ENCODE measurements around the gene GOLGA6L24.
"Not testable (repeated sequence)": the region's sequence is repeated elsewhere in the genome, so short reads cannot be mapped to it uniquely, and the experiment has no call there.

The GOLGA6L24 gene, protein sequence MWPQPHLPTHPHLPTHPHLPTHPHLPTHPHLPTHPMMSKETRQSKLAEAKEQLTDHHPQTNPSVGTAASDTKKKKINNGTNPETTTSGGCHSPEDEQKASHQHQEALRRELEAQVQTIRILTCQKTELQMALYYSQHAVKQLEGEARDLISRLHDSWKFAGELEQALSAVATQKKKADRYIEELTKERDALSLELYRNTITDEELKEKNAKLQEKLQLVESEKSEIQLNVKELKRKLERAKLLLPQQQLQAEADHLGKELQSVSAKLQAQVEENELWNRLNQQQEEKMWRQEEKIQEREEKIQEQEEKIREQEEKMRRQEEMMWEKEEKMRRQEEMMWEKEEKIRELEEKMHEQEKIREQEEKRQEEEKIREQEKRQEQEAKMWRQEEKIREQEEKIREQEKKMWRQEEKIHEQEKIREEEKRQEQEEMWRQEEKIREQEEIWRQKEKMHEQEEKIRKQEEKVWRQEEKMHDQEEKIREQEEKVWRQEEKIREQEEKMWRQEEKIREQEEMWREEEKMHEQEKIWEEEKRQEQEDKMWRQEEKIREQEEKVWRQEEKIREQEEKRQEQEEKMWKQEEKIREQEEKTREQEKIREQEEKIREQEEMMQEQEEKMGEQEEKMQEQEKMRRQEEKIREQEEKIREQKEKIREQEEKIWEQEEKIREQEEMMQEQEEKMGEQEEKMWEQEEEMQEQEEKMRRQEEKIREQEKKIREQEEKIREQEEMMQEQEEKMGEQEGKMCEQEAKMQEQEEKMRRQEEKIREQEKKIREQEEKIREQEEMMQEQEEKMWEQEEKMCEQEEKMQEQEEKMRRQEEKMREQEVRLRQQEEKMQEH

DNA sequence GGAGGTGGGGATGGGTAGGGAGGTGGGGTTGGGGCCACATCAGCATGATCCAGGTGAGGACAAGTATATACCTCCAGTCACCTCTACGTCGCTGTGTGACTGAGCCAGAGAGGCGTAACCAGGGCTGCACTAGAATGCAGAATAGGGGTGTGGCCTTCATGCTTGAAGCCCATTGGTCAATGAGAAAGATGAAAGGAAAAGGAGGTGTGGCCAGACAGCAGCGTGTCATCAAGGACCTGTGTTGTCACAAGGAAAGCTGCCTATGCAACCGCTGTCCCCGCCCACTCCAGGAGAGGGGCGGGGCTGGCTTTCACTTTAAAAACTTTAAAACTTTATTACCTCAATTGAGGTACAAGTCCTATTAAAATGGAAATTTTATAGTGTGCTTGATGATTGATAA, at the start of gene GOLGA6L24:
Gene GOLGA6L24, minus strand, starts transcription at position 101 of the 400 bp plus-strand sequence. Its CDS starts 61 bp downstream, at position 40.
- not testable (repeated sequence) for DNase-seq (ENCODE audit: low read depth)

DNA sequence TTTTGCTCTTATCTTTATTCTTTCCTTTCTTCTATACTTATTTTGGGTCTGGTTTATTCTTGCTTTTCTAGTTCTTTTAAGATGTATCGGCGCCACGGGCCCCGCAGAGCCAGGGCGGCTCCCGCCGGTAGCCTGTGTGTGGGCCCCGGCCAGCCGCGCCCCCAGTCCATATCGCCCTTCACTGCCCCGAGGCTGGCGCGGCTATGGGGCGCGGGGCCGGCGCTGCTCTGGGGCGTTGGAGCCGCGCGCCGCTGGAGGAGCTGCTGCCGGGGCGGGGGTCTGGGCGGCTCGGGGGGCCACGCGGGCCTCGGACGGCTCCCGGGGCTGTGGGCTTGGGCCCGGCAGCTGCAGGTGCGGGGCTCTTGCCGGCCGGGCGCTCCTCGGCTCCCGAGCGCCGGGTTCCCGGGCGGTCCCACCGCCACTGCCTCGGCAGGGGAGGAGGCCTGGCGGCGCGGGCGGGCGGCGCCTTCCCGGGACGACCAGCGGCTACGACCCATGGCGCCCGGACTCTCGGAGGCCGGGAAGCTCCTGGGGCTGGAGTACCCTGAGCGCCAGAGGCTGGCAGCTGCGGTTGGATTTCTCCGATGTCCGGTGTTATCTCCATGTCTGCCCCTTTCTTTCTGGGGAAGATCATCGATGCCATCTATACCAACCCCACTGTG, 45.0 kb upstream of the GOLGA6L24 start:
- not testable (repeated sequence) for DNase-seq (ENCODE audit: low read depth)

DNA sequence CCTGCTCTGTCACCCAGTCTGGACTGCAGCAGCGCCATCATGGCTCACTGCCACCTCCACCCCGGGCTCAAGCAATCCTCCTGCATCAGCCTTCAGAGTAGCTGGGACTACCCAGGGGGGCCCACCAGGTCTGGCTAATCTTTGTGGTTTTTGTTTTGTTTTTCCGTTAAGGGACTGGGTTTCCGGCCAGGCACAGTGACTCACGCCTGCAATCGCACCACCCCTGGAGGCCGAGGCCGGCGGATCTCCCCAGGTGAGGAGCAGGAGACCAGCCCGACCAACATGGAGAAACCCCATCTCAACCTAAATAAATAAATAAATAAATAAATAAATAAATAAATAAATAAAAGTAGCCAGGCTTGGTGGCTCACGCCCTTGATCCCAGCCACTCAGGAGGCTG, 38.1 kb upstream of the GOLGA6L24 start:
- DNase-seq (ENCODE audit: low read depth): not testable (repeated sequence)

DNA sequence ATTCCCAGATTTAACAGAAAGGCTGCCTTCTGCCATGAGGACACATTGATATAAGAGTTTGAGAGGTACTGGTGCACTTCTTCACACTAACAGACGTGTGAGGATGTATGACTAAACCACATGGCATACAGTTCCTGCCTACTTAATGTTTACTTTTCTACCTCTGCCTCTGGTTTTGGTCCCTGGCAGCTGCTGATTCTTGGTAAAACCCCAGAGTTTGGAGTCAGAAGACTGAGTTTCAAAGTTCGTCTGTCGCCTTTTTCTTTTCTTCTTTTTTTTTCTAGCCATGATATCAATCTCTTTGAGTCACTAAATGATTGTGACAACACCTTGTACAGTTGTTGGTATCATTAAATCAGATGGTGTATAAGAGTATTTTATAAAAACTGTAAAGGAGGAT, 22.2 kb upstream of the GOLGA6L24 start:
- not testable (repeated sequence) for DNase-seq (ENCODE audit: low read depth)

DNA sequence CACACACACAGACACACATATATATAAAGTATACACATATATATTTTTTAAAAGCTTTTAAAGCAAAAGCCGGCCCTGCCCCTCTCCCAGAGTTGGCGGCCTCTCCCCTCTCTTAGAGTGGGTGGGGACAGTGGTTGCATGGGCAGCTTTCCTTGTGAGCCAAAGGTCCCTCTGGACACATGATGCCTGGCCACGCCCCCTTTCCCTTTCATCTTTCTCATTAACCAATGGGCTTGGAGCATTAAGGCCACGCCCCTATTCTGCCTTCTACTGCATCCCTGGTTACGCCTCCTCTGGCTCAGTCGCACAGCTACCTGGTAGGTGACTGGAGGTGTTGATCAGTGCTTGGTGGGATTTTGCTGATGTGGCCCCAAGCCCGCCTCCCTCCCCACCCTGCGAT, 20.5 kb upstream of the GOLGA6L24 start, which contains the start of gene GOLGA8F:
Gene GOLGA8F, plus strand, starts transcription at position 301 of the 400 bp plus-strand sequence. Its CDS starts 98 bp downstream, at position 399.
- DNase-seq (ENCODE audit: low read depth): not testable (repeated sequence)

DNA sequence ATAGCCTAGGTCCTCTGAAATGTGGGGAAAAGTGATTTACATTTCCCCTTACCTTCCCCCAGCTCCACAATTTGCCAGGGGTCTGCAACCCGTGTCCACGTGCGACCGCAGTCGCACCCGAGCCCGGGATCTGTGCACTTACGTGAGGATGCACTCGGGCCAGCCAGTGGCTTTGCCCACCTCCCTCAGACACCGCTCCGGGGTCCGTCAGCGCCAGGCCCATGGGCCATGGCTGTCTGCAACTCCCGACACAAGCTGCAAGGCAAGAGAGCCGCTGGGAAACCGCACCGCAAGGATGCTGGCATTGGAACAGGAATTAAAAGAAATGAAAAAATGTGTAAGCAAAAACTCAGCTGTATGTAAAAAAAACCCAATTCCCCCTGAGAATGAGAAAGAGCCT, 7.6 kb upstream of the GOLGA6L24 start:
- not testable (repeated sequence) for DNase-seq (ENCODE audit: low read depth)

DNA sequence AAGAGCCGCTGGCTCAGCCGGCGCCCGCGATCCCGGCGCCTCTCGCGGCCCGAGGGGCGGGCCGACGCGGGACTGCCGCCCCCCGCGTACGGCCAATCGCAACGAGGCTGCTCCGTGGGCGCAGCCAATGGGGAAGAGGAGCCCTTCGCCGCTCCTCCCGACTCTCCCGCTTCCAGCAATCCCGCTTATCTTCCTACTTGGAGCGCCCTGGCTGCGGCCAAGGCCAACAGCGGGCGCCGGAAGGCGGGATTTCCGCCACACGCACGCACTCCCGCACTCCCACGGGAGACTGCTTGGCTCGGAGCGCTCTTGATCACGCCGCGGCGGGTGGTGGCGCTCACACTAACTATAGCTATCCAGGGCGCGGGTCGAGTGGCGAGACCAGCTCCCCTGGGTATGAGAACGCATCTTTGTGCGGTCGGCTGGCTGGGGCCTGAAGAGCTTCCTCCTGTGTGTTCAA, 35.7 kb downstream of the GOLGA6L24 start, which contains the start of gene HERC2:
Gene HERC2, minus strand, starts transcription at position 51 of the 460 bp plus-strand sequence. CDS start 746 bp downstream, outside the sequence.
- DNase-seq (ENCODE audit: low read depth): not testable (repeated sequence)

DNA sequence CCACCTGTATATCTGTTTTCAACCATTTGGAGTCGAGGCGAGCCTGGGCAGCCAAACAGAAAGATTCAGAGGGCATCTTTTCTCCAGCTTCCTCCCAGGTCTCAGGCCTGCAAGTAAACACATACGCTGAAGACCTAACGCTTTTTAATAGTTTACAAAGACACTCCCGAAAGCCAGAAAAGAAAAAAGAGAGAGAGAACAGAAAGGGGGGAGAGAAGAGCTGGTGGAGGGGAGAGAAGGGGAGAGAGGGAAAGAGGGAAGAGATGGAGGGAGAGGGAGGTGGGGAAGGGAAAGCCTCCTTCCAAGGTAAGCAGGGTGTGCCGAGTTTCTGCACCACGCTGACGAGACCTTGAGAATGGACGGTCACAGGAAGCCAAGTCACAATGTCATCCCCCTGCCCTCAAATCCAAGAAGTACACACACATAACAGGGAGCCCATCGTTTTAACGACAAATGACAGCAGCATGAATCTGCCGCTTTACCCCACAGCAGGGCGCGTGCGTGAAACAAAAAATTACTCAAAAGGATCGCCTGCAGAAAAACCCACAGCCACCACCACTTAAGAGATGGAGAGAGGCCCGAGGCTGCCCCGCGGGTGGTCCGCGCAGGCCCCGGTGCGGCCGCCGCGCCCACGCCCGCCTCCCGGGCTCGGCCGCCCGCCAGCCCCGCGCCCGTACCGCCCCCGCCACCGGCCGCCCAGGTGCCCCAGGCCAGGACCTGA, 36.4 kb downstream of the GOLGA6L24 start:
- not testable (repeated sequence) for DNase-seq (ENCODE audit: low read depth)

DNA sequence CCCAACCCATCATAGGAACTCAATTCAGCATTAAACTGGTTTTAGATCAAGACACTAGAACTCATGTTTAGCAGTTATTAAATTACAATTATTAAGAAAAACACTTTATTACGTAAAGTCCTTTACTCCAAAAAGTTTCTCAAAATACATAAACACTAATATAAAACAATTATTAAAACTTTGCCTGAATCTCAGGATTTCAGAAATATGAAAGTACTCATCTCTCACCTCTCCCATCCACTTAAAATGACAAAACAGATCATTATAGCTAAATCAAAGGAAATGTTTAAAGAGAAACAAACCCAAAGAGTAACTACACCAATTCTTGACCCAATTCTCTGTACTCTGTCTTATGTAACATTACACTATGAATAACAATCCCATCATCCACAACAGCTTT, 38.2 kb downstream of the GOLGA6L24 start:
- DNase-seq (ENCODE audit: low read depth): not testable (repeated sequence)

DNA sequence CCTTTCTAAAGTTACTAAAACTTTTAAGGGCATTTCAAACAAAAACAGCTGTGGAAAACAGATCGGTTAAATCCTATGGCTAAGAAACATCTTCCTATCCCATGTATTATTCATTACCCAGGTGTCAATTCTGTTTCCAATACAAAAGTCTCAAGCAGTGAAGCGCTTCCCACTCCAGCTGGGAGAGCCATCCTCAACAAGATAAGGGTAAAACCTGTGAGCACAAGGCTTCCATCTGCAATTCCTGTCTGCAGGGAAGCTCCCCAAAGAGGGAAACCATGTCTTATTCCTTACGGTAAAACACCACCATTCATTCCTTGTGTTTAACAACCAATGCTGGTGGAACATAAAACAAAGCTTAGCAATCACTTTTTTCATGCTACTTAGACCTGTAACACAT, 39.1 kb downstream of the GOLGA6L24 start:
- not testable (repeated sequence) for DNase-seq (ENCODE audit: low read depth)

DNA sequence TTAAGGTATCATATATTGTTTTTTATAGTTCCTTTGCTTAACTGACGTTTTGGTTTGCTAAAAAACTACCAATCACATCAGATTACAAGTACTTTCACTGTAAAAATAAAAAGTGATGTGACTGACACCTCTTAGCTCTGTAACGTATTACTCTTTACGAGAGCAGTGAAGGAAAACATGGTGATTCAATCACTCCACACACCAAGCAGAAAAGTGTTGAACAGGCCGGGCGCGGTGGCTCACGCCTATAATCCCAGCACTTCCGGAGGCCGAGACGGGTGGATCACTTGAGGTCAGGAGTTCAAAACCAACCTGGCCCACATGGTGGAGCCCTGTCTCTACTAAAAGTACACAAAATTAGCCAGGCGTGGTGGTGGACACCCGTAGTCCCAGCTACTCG, 39.8 kb downstream of the GOLGA6L24 start:
- DNase-seq (ENCODE audit: low read depth): not testable (repeated sequence)

DNA sequence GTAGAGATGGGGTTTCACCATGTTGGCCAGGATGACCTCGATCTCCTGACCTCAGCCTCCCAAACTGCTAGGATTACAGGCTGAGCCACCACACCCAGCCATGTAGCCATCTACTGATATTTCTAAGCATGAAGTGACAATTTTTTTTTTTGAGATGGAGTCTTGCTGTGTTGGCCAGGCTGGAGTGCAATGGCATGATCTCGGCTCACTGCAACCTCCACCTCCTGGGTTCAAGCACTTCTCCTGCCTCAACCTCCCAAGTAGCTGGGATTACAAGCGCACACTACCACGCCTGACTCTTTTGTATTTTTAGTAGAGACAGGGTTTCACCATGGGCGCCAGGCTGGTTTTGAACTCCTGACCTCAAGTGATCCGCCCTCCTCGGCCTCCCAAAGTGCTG, 40.9 kb downstream of the GOLGA6L24 start:
- not testable (repeated sequence) for DNase-seq (ENCODE audit: low read depth)

DNA sequence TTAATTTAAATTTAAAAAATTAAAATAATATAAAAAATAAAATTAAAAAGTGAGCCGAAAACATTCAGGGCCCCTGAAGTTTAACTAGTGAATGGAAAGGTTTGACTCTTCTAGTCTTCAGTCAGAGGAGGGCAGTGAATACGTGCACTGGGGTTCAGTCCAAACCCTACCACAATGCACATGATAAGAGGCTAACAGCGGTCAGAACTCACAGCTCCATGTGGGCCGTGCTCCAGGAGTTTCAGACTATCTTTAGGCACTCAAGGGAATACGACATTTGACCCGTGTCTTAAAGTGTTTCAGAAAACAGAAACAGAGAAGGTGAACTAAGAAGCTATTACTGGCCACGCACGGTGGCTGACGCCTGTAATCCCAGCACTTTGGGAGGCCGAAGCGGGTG, 47.4 kb downstream of the GOLGA6L24 start:
- DNase-seq (ENCODE audit: low read depth): not testable (repeated sequence)

DNA sequence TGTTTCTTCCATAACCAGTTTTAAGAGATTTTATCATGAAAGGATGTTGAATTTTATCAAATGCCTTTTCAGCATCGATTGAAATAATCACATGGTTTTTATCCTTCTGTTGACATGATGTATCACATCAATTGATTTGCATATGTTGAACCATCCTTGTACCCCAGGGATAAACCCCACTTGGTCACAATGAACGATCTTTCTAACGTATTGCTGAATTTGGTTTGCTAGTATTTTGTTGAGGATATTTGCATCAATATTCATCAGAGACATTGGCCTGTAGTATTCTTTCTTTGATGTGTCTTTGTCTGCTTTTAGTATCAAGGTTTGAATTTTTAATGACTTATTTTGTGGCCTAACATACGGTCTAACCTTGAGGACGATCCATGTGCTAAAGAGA, 49.2 kb downstream of the GOLGA6L24 start:
- not testable (repeated sequence) for DNase-seq (ENCODE audit: low read depth)

Measured in stimulated activated CD8-positive, alpha-beta memory T cell treated with anti-CD3 and anti-CD28 coated beads, Interleukin-15, amount 100 ng/mL, for 24 hours (primary cell).